ENCODE measurements around the gene HOXD11.

The HOXD11 gene

DNA sequence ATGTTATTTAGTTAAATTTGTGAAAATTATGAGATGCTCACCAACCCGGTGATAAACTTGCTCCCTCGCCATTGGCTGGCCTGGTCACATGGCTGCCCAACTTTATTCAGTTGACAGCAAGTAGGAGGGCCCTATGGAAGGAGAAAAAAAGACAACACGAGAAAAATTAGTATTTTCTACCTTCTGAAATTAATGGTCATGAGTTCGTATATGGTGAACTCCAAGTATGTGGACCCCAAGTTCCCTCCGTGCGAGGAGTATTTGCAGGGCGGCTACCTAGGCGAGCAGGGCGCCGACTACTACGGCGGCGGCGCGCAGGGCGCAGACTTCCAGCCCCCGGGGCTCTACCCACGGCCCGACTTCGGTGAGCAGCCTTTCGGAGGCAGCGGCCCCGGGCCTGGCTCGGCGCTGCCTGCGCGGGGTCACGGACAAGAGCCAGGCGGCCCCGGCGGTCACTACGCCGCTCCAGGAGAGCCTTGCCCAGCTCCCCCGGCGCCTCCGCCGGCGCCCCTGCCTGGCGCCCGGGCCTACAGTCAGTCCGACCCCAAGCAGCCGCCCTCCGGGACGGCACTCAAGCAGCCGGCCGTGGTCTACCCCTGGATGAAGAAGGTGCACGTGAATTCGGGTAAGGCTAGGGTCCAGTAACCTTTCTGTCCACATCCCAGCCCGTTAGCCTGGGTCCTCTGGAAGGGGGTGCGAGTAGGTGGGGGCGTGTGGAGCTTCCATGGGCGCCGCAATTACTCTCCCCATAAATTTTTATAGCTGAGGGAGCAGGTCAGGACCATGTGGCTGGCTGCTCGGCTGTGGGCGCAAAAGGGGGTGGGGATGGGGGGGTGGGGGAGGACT lies 44.6 kb downstream of the HOXD11 start, which contains the start of gene HOXD4:
HOXD4 (plus strand) TSS at position 109 of the 846 bp plus-strand sequence; CDS start at position 193, 84 bp downstream.
- no peak for DNase-seq

DNA sequence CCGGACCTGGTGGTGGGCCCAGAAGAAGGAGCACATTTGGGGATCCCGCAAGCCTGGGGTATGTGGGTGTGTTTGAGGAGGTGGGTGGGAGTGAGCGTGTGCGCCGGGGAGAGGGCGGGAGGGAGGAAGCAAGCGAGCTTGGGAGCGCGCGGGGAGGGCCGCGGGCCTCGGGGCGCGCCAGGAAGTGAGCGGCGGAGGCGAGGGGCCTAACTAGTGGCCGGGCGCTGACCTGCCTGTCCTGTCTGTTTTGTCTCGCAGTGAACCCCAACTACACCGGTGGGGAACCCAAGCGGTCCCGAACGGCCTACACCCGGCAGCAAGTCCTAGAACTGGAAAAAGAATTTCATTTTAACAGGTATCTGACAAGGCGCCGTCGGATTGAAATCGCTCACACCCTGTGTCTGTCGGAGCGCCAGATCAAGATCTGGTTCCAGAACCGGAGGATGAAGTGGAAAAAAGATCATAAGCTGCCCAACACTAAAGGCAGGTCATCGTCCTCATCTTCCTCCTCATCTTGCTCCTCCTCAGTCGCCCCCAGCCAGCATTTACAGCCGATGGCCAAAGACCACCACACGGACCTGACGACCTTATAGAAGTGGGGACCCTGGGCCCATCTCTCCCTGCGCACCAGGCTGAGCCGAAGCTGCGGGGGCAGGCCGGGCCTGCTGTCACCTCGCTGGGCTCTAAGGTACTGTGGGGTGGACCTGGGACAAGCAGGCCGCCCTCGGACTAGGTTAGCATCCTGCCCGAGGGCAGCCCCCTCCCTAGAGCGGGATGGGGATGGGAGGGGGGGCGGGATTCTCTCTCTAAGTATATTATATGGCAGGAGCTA lies 45.5 kb downstream of the HOXD11 start:
- no peak for DNase-seq

DNA sequence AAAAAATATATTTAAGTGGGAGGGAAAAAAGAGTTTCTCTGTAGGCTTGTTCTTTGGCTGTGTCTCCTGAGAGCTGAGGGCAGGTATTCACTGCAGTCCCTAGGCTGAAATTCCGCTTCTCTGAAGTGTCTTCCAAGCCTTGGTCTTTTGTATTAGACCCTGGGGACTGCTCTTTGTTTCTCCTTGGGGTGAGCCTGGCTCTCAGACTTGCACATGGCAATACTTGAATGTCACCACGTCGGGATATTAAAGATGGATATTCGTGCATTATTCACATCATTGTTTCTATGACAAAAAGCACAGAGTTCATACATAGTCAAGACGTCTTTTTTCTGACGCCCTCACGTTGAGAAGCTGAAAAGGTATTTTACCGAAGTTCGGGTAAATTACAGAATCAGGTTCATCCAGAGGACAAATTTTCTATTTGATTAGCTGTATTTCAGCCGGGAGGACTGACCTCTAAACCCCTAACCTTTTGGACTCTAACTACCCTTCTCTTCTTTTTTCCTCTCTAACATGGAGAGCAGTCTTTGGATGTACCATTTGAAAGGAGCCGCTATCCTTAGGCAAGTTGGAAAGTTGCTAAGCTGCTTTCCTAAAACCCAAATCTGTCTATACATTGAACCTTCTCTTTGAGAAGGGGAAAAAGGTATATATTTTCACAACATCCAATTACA lies 47.6 kb downstream of the HOXD11 start:
- no peak for DNase-seq

DNA sequence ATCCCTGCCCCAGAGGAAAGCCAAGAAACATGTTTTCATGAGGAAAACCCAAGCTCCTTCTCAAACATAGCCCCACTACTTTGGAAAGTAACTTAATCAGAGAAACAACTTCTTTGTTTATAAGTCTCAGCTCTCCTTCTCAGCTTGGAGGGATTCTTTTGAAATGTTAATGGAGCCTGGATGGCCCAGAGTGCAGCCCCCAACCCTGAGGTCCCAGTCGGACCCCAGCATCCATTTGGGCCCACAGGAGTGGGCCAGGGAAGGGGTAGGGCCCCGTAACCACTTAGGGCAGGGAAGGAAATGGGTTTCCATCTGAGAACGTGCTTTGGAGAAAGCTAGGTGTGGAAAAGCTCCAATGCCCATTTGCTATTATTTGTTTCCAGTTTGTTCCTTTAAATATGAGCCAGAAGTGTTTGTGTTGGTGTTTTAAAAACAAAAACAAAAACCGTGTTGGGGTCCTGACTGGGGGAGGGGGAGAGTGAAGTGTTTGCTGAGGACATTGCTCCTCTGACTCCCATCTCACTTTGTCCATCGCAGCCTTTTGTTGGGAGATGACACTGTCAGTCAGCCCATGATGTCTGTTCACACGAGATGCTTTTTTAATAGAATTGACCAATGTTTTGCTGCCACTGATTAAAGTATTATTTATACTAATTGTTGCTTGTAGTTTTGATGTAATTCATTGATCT lies 48.4 kb downstream of the HOXD11 start:
- no peak for DNase-seq

DNA sequence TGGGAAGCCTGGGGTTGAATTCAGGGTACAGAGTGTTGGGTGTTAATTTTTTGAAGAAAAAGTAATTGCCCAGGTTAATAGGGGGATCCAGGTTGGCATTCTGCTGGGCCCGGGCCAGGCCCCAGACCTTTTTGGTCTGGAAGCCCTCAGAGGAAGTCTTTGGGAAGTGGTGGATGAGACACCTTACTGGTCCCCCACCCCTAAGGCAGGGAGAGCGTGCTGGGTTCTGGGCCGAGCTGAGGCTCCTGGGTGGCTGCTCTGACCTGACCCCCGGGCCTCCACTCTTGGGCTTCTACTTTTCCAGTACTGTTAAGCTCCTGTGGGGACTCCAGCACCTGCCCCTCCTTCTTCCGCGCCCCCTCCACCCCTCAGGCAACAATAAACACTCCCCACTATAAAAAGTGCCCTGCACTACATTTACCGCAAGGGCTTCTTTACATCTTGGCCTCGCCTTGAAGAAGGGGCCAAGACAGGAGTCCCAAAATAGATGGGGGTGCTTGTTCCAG lies 49.3 kb downstream of the HOXD11 start:
- DNase-seq, result no peak

DNA sequence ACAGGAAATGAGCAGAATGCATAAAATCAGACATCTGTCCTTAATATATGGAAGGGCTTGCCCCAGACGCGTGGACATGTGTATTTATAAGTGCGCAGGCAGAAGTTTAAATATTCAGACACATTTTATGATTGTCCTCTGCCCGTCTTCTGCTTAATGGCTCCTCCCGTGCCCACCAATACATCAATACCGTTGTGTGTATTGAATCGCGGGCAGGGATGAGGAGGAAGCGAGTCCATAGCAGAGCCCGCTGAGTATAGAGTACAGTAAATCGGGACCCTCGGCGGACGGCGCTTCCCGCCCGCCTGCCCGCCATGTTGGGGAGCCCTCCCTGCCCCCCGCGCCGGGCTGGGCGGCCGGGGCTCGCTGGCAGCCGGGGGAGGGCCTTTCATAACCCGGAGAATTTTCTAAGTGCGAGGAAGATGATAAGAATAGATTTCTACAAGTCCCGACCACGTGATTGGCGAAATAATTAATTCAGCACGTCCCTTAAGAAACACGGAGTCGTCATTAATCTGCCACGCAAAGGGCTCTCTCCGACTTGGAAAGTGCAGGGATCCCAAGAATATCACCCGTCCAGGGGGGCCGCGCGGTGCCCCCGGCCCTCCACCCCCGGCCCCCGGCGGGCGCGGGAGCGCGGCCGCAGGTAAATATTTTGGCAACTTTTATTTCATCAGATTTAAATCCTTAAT lies 49.9 kb downstream of the HOXD11 start, which contains the start of gene HOXD3:
HOXD3 (plus strand) TSS at position 501 of the 692 bp plus-strand sequence. CDS start 11,808 bp downstream, outside the sequence.
- peak; percentile 23 for DNase-seq

DNA sequence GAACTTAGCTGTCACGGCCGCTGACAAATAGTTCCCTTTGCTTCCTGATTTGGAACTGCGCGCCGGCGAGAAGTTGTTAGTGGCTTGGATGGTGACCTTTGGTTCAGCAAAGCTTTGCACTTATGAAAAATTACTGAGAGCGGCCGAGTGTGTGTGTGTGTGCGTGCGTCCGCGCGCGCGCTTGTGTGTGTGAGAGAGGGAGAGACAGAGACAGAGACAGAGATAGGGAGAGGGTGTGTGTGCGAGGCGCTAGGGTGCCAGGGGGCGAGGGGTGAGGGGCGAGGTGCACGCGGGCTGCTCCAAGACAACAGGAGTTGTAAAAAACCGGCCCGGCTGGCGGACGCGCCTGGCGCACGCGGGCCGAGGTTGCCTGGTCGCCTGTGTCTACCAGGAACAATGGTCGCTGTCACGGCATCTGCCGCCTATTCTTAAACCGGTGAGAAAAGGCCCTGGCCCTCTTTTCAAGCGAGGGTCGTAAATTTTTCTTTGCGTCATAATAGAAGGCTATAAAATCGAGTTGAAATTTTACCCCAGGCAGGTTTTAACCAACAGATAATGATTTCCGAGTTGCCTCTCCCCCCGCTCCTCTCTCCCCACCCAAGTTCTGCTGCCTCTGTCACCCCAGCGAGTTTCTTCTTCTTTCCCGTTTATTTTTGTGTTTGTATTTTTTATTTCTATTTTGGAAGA lies 50.6 kb downstream of the HOXD11 start:
- peak; percentile 75 for DNase-seq

DNA sequence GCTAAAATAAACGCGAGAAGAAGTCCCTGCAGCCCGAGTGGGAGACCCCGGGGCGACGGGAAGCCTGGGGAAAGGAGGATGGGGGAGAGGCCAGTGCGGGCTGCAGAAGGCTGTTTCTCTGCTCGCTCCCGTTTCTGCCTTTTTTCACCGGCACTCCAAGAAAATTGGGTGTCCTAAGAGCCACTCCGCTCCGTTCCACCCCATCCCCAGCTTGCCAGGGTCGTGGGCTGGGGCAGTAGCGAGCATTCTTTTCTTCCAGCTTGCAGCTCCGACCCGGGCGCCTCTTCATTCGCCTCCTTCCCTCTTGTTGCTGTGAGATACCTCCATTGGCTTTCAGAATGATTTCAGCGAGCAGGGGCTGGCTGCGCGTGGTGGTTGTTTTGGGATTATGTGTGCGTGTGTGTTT lies 51.1 kb downstream of the HOXD11 start:
- peak; percentile 49 for DNase-seq

DNA sequence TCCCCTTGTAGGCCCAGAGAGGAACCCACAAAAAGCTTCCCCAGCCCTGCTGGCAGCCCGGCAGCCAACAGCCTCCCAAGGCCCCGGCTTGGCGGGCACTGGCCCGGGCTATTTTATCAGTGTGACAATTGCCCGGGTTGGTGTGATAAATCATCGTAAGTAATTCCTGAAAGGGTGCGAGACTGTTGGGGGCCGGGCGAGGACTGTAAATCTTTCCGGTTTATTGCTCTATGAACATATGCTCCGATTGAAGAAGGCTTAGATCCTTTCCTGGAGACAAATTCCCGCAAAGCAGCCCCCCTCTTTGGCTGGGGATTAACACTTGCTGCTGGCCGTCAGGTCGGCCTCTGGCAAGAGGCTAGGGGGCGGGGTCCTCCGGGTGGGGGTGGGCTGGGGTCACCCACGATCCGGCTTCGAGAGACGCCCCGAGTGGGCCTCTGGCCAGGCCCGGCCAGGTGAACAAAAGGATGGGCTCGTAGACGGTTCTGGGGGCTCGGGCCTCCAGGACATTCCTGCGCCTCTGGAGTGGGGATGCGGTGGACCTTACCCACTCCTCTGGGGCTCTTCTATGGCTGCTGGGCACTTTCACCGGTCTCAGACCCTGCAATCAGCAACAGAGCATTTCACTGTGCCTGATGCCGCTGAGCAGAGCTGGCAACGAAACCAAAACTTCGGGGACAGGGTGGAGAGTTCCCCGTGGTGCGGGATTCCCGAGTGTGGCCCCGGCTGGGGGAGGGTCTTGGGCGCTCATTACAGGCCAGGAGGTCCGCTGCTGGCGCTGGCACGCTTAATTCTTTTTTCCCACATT lies 52.0 kb downstream of the HOXD11 start:
- DNase-seq, result no peak
